ENCODE results near the gene ARPP21.

- TF ChIP-seq ZNF384 (IDR thresholded peaks at IDR 0.05) (no peak), ELF4 (IDR thresholded peaks at IDR 0.05) (no peak), LEF1 (IDR thresholded peaks at IDR 0.05; ENCODE audit: borderline replicate concordance) (no peak), SP1 (IDR thresholded peaks at IDR 0.05) (no peak), SUZ12 (IDR thresholded peaks at IDR 0.05) (no peak), HDGF (IDR thresholded peaks at IDR 0.05; ENCODE audit: borderline replicate concordance) (no peak), FOXM1 (IDR thresholded peaks at IDR 0.05; ENCODE audit: borderline replicate concordance) (no peak), TARDBP (IDR thresholded peaks at IDR 0.05) (no peak), FOXA1 (IDR thresholded peaks at IDR 0.05) (no peak)
Observed at GRCh38 chr3:35641331-35641730, 2.0 kb downstream of the ARPP21 start.
